Loucy (cell line): ENCODE results near the gene CASD1.

Experiments
- CTCF ChIP-seq: fragments of 200-600 bp; sonication (generic); conservative IDR thresholded peaks from 2 replicates; pipeline ENCODE4 v1.5.1; 2014; ENCODE audit warnings: mild to moderate bottlenecking, antibody characterized with exemption, low read length
- EZH2phosphoT487 ChIP-seq: fragments of 200-600 bp; IDR thresholded peaks from 2 replicates; pipeline ENCODE4 v1.6.1; 2018; ENCODE audit warnings: antibody characterized with exemption, mild to moderate bottlenecking, moderate library complexity, borderline replicate concordance

DNA sequence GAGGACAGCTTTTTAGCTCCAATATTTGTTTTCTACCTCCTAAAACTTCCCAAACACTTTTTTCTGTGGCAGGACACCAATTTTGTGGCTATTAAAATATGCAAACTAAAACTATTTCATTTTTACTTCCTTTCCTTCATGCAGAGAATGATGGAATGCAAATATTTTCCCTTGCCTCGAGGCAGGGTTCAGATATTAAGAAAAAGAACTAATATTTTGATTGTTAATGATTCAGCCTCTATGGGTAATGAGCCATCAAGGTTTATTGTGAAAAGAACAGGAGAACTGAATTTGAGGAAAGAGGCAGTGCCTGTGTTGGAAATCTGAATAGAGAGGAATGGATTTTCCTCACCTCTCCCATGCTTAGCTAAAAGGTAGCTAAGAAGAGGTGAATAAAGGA, 43.1 kb upstream of the CASD1 start:
- TF ChIP-seq CTCF (no peak), EZH2phosphoT487 (no peak)
